ENCODE data around the gene LRFN2.

The LRFN2 gene

GRCh38 chr6:40606981-40607380 is 19.8 kb upstream of the LRFN2 start:
- no peak overlapping the region for H3K27ac ChIP-seq
- TF ChIP-seq CTCF (IDR thresholded peaks at IDR 0.05) (no peak), ZFX (IDR thresholded peaks at IDR 0.05; ENCODE audit: borderline replicate concordance) (no peak)

GRCh38 chr6:40606526-40606925 is 19.4 kb upstream of the LRFN2 start:
- no peak overlapping the region for H3K27ac ChIP-seq
- TF ChIP-seq ZFX (IDR thresholded peaks at IDR 0.05; ENCODE audit: borderline replicate concordance), result no peak
- TF ChIP-seq CTCF (IDR thresholded peaks at IDR 0.05), result no peak

GRCh38 chr6:40604082-40604481 is 16.9 kb upstream of the LRFN2 start:
- H3K27ac ChIP-seq, result no peak overlapping the region
- TF ChIP-seq ZFX (IDR thresholded peaks at IDR 0.05; ENCODE audit: borderline replicate concordance) (no peak), CTCF (IDR thresholded peaks at IDR 0.05) (no peak)

- H3K27ac ChIP-seq, result no peak overlapping the region
- TF ChIP-seq ZFX (IDR thresholded peaks at IDR 0.05; ENCODE audit: borderline replicate concordance), result no peak
- no peak for TF ChIP-seq CTCF (IDR thresholded peaks at IDR 0.05)
Observed at GRCh38 chr6:40599555-40599954, 12.4 kb upstream of the LRFN2 start.

GRCh38 chr6:40598516-40598915 is 11.4 kb upstream of the LRFN2 start:
- H3K27ac ChIP-seq, result no peak overlapping the region
- TF ChIP-seq CTCF (IDR thresholded peaks at IDR 0.05), result no peak
- TF ChIP-seq ZFX (IDR thresholded peaks at IDR 0.05; ENCODE audit: borderline replicate concordance), result no peak

GRCh38 chr6:40597301-40597700 is 10.1 kb upstream of the LRFN2 start:
- no peak for TF ChIP-seq CTCF (IDR thresholded peaks at IDR 0.05)
- TF ChIP-seq ZFX (IDR thresholded peaks at IDR 0.05; ENCODE audit: borderline replicate concordance), result no peak
- H3K27ac ChIP-seq, result no peak overlapping the region

- TF ChIP-seq CTCF (IDR thresholded peaks at IDR 0.05), result no peak
- no peak for TF ChIP-seq ZFX (IDR thresholded peaks at IDR 0.05; ENCODE audit: borderline replicate concordance)
- H3K27ac ChIP-seq, result no peak overlapping the region
Observed at GRCh38 chr6:40588480-40588879, 1.3 kb upstream of the LRFN2 start.

Measured in 22Rv1 (cell line).